GM12865 (cell line): Measurements from ENCODE around the gene SLC39A3.

Experiments used
- DNase-seq: peaks from one replicate; pipeline ENCODE4 v3.0.0; 2010; ENCODE audit warnings: low read depth
- H3K4me3 ChIP-seq: 2 replicates; pipeline ENCODE4 v1.5.1; 2011; ENCODE audit warnings: mild to moderate bottlenecking, low read depth, low read length, control low read depth
- TF ChIP-seq, protein P1 (sequence below): IDR thresholded peaks from 2 replicates; pipeline ENCODE4 v1.5.1; 2011; ENCODE audit warnings: low read length, control low read depth, low read depth, inconsistent platforms; ENCODE audit not compliant: insufficient read depth; ENCODE audit errors: missing control alignments

Gene SLC39A3

DNA sequence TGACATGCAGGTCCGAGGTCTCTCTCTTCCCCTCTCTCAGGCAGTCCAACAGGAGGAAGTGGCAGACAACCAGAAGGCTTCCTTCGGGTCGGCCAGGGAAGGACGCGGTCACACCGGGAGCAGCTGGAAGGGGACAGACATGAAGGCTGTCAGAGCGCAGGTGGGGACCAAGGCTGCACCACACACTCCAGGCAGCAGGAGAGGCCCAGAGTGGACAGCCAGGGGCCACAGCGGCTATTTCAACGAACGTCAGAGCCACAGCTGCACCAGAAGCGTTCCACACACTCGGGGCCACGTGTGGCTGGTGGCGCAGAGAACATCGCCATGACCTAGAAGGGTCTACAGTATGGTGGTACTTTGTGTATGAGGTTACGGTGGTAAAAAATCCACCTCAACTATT is 16.0 kb upstream of the SLC39A3 start:
- TF ChIP-seq, protein P1, sequence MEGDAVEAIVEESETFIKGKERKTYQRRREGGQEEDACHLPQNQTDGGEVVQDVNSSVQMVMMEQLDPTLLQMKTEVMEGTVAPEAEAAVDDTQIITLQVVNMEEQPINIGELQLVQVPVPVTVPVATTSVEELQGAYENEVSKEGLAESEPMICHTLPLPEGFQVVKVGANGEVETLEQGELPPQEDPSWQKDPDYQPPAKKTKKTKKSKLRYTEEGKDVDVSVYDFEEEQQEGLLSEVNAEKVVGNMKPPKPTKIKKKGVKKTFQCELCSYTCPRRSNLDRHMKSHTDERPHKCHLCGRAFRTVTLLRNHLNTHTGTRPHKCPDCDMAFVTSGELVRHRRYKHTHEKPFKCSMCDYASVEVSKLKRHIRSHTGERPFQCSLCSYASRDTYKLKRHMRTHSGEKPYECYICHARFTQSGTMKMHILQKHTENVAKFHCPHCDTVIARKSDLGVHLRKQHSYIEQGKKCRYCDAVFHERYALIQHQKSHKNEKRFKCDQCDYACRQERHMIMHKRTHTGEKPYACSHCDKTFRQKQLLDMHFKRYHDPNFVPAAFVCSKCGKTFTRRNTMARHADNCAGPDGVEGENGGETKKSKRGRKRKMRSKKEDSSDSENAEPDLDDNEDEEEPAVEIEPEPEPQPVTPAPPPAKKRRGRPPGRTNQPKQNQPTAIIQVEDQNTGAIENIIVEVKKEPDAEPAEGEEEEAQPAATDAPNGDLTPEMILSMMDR, result no peak
- no peak for DNase-seq
- no peak overlapping the region for H3K4me3 ChIP-seq

DNA sequence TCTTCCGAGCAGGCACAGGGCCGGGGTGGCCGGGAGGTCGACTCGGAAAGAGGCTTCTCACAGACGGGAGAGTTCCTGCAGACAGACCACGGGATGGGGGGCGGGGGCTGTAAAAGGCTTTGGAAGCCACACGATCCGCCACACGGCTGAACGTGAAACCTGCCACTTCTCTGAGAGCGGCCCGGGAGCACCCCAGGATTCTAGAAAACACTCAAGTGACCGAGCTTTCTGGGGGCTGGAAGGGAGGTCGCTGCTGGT is 15.6 kb upstream of the SLC39A3 start:
- no peak for DNase-seq
- no peak overlapping the region for H3K4me3 ChIP-seq
- TF ChIP-seq, protein P1, result no peak

DNA sequence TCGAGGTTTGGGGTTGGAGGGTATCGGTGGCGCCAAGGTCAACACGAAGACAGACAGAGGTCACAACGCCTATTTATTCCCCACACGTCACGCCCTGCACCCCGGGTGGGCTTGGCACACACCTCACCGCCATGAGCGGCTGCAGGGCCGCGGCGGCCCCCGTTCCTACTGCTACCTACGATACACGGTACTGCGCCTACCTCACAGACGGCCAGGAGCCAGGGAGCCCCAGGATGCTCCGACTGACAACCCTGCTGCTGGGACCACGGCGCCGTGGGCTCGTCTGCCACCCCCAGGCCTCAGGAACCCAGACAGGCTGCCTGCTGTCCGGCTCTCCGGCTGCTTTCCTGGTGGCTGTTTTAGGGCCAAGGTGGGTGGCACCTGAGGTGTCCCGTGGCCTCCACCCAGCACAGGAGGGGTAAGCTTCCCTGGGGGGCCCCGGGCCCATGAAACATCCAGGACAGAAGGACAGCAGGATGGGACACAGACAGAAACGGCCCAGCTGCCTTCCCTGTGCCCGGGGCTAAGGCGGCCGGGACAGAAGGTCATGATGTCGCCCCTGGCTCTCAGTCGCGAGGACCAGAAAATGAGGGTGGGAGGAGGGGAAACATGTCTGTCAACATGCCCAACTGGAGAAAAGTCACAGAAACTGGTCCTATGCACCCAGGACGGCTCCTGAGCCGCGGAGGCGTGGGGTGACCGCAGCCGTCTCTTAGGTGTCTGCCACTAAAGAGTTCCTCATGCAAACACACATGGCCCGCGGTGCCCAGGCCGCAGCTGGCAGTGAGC is 15.0 kb upstream of the SLC39A3 start:
- no peak for DNase-seq
- H3K4me3 ChIP-seq, result no peak overlapping the region
- TF ChIP-seq, protein P1, result no peak

DNA sequence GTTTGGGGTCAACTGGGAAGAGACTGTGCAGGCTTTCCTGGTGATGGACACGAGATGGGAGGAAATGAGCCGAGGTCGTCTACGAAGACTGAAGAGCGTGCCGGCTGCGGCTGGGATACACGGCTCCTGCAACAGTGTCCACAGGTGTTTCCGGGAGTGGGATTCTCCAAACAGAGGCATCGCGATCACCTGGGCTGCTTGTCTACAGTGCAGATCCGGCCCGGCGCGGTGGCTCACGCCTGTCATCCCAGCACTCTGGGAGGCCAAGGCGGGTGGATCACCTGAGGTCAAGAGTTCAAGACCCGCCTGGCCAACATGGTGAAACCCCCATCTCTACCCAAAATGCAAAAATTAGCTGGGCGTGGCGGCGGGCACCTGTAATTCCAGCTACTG is 11.6 kb upstream of the SLC39A3 start:
- TF ChIP-seq, protein P1, result no peak
- no peak overlapping the region for H3K4me3 ChIP-seq
- no peak for DNase-seq

DNA sequence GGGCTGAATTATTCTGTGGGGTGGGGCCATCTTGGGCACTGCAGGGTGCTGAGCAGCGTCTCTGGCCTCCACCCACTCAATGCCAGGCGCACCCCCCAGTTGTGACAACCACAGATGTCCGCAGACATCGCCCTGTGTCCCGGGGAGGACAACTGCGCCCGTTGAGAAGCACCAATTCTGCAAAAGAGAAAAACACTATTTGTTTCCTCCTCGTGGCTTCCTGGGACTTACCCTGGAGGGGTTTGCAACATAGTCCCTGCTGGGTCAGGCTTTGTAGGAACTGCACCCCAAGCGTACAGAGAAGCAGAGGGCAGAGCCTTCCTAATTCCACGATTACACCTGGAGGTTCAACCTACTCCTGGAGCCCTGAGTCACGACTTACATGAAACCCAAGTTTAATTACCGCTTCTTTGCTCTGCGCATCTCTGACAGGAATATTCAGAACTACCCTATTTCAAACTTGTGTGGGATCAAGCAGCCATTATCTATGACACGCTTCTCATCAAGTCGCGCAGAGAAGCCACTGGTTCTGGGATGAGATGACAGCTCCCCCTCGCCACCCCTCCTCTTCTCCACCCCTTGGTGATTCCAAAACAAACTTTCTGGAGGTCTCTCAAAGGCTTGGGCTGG is 11.1 kb upstream of the SLC39A3 start:
- no peak overlapping the region for H3K4me3 ChIP-seq
- TF ChIP-seq, protein P1, result no peak
- DNase-seq, result no peak

DNA sequence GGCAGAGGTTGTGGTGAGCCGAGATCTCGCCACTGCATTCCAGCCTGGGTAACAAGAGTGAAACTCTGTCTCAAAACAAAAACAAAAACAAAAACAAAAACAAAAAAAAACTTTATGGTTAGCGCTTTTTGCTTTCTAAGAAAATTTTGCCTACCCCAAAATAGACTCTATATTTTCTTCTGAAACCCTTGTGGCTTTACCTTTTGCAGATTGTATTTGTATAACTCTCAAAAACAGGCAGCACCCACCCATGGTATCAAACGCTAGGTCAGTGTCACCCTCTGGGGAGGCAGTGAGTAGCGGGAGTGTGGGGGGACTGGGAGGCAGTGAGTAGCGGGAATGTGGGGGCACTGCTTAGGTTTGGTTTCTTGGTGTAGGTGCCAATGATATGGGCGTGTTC is 7.5 kb upstream of the SLC39A3 start:
- DNase-seq, result peak; percentile 72

More for the DNA sequence above, 7.5 kb upstream of the SLC39A3 start:
- no peak overlapping the region for H3K4me3 ChIP-seq
- TF ChIP-seq, protein P1, result no peak
